CD1c-positive myeloid dendritic cell (primary cell): ENCODE results near the gene PLK1.
"Not testable (repeated sequence)": the region's sequence is repeated elsewhere in the genome, so short reads cannot be mapped to it uniquely, and the experiment has no call there.

Source experiments
- DNase-seq: peaks from one replicate; pipeline ENCODE4 v3.0.0-alpha.2; 2016; ENCODE audit errors: extremely low spot score

PLK1 gene

DNA sequence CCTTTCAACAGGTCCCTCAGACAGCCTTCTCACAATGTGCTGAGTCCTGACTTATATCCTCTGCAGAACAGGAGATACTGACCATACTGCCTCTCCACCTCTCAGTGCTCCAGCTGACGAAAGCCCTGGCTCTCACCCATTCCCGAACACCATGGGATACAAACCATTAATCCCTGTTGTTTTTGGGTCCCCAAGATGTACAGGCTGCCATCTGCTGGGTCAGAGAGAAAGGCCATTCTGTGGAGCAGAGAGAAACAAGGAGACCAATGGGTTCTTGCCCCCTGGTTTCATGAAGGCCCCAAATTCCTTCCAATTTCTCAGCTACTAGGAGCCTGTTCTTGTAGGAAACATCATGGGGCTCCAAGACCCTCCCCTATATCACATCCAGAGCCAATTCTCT is 31.3 kb downstream of the PLK1 start:
- DNase-seq: no peak

DNA sequence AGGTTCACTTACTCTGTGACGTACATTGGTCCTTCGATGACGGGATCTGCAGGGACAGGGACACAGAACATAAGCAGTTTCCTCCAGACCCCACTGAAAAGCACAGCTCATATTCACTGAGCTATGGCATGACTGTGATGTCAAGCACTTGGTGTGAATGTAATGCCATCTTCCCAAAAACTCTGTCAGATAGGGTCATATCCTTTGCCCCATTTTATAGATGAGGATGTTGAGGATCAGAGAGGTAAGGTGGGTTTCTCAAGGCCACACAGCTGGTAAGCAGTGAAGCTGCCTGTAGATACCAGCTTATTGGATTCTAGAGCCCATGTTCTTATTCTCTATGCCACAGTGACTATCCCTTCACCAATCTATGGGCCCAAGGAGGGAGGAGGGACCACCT is 31.8 kb downstream of the PLK1 start:
- no peak for DNase-seq

DNA sequence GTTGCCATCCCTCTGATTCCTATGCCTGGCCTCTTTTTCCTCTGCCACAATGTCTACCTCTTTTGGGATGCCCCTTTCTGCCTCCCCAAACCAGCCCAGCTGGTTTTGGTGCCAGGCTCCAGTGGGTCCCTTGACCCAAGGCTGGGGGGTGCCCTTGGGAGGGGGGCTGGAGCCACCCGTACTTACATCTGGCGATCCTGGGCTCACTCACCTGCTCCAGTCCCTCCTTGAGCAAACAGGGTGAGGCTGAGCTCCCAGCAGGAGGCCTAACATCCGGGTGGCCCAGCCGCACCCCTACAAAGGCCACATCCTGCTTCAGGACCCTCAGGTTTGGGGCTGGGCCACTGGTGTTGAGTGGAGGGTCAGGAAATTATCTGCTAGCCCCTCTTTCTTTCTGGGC is 33.1 kb downstream of the PLK1 start:
- no peak for DNase-seq

DNA sequence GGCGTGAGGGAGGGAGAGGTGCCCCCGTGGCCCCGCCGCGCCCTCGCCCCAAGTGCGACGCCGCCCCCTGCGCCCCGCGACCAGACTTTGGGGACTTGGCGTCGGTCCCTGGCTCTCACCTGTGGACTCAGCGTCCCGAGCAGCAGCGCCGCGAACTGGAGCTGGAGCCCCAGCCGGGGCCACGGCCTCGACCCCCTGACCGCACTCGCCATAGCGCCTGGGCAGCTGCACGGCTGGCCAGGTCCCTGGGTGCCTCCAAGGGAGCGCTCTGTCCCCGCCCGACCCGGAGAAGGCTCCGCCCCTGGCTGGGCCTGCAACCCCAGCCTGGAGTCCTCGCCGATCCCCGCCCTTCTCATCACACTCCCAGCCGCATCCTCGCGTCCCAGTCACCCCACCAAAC is 34.3 kb downstream of the PLK1 start, which contains the start of gene ERN2:
Gene ERN2 (minus strand): TSS at position 247 of the 400 bp plus-strand sequence. CDS start 35 bp downstream, at position 212.
- no peak for DNase-seq

DNA sequence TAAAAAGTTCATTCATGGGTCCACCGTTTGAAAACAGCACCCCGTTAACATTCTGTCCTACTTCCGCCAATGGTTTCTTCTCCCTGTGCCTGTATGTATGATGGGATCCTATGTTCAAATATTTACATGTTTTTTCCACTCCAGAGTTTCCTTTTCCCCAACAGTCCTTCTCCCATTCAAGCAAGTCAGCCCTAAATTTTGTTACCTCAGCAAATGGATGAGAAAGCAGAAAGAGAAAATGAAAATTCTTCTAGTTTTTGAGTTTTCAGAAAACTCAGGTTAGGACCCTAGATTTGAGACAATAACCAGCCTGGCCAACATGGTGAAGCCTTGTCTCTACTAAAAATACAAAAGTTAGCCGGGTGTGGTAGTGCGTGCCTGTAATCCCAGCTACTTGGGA is 37.8 kb downstream of the PLK1 start:
- no peak for DNase-seq

DNA sequence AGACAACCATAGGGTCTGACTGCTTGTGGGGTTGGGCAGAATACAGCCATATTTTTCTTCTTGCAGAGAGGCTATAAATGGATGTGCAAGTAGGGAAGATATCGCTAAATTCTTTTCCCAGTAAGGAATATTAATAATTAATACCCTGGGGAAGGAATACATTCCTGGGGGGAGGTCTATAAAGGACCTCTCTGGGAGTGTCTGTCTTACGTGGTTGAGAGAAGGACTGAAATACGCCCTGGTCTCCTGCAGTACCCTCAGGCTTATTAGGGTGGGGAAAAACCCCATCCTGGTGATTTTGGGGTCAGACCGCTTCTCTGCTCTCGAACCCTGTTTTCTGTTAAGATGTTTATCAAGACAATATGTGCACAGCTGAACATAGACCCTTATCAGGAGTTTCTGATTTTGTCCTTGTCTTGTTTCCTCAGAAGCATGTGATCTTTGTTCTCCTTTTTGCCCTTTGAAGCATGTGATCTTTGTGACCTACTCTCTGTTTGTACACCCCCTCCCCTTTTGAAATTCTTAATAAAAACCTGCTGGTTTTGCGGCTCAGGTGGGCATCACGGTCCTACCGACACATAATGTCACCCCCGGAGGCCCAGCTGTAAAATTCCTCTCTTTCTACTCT is 44.0 kb downstream of the PLK1 start:
- not testable (repeated sequence) for DNase-seq

DNA sequence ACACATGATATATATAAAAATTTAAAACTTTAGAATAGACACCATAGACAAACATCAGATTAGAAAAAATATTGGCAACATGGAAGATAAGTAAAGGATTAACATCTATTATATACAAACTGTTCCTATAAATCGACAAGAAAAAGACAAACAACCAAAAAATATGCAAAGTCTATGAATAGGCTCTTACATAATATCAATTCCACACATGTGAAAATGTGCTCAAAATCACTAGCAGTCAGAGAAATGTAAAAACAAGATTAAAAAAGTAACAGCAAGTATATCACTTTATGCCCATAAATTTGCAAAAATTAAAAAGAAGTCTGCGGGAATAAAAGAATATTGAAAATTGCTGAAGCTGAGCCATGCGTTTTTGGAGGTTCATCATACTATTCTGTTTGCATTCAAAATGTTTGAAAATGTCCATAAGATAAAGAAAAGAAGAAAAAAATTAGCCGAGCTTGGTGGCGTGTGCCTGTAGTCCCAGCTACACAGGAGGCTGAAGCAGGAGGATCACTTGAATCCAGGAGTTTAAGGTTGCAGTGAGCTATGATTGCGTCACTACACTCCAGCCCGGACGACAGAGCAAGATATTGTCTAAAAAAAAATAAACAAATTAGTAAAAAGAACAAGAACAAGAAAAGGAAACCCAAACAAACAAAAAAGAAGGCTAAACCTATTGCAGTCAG is 45.6 kb downstream of the PLK1 start:
- DNase-seq: no peak

DNA sequence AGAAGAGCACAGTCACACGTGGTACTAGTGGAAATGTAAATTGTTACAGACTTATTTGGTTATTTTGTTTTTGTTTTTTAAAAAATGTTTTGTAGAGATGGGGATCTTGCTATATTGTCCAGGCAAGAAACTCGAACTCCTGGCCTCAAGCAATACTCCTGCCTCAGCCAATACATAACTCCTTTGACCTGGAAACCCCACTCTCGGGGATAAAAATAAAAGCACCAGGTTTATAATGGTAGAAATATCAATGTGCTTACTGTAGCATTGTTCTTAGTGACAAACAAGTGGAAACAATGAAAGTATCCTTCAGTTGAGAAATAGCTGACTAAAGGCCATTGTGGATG is 46.1 kb downstream of the PLK1 start:
- no peak for DNase-seq

DNA sequence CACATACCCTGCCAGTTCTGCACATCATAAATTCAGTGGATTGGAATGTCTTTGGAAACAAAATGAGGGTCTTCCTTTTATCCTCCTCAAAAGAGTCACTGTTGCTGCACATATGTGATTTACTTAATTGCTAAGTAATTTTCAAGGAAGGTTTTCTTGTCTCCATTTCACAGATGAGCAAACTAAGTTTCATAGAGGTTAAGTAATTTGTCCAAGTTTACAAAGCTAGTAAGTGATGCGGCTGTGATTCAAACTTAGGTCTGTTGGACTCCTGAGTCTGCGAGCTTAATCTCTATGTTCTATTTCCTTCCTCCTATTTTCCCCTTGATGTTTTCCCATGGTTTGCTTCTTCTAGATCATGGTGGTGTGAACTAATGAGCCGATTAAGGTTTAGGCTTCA is 48.0 kb downstream of the PLK1 start:
- DNase-seq: no peak

DNA sequence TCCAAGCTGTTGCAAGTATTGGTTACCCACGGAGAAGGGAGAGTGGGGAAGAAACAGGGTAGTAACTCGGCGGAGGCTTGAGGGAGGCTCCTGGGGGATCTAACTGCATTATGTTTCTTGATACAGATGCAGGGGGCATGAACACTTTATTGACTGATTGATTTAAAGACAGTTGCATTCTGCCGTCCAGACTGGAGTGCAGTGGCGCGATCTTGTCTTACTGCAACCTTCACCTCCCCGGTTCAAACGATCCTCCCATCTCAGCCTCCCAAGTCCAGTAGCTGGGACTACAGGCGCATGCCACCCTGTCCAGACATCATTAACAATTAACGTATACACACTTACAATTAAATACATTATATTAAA is 49.4 kb downstream of the PLK1 start:
- DNase-seq: no peak

DNA sequence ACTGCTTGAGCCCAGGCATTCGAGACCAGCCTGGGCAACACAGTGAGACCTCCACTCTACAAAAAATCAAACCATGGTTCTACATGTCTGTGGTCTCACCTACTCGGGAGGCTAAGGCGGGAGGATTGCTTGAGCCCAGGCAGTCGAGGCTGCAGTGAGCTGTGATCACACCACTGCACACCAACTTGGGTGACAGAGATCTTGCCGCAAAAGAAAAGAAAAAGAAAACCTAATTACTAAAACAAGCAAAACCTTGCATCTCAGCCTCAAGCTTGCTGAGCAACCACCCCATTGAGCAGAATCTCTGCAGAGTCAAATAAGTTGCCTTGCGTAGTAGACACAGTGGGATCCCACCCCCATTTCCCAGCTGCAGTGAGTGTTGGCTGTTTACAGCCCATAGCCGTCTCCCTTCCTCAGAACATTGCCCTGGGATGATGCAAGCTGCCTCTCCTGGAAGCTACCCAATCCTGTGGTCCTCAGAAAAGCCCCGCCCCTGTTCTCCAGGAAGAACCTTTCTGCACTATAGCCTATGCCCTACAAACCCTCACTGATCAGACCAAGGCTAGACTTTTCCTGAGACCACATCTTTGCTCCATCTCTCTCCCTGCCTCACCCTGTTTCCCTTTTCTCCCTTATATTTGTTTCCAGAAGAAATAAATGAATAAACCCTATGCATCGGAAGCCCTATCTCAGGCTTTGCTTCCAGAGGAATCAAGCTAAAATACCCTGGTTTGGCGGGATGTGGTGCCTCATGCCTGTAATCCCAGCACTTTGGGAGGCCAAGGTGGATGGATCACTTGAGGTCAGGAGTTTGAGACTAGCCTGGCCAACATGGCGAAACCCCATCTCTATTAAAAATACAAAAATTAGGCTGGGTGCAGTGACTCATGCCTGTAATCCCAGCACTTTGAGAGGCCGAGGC is 51.1 kb downstream of the PLK1 start:
- DNase-seq: peak; percentile 3

DNA sequence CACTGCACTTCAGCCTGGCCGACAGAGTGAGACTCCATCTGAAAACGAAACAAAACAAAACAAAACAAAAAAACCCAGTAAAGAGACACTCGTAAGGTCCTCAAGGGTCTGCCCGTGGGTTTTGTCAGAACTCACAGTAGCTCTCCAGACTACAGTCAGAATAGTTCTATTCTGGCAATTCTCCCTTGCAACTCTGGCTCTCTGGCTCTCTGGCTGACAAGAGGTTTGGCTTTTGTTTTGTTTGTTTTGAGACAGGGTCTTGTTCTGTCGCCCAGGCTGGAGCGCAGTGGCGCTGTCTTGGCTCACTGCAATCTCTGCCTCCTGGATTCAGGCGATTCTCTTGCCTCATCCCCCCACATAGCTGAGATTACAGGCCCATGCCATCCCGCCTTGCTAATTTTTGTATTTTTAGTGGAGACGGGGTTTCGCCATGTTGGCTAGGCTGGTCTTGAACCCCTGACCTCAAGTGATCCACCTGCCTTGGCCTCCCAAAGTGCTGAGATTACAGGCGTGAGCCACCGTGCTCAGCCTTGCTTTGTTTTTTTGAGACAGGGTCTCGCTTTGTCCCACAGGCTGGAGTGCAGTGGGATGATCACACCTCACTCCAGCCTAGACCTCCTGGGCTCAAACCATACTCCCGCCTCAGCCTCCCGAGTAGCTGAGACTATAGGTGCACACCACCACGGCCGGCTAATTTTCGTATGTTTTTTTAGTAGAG is 55.6 kb downstream of the PLK1 start:
- no peak for DNase-seq

DNA sequence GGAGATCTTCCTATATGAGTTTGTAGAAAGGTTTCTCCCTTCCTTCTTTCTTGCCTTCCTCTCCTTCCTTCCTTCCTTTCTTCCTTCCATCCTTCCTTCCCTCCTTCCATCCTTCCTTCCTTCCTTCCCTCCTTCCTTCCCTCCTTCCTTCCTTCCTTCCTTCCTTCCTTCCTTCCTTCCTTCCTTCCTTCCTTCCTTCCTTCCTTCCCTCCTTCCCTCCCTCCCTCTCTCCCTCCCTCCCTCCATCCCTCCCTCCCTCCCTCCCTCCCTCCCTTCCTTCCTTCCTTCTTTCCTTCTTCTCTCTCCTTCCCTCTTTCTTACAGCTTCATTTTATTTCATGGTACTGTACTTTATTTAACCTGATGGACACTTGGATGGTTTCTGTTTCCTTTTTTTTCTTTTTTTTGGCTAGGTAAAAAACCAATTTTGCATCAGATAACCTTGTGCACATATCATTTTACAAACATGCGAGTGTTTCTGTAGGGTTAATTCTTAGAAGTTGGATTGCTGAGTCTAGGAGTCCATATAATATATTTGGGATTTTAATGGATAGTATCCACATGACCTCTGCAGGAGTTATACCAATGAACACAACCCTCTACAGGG is 58.8 kb downstream of the PLK1 start:
- DNase-seq: not testable (repeated sequence)

DNA sequence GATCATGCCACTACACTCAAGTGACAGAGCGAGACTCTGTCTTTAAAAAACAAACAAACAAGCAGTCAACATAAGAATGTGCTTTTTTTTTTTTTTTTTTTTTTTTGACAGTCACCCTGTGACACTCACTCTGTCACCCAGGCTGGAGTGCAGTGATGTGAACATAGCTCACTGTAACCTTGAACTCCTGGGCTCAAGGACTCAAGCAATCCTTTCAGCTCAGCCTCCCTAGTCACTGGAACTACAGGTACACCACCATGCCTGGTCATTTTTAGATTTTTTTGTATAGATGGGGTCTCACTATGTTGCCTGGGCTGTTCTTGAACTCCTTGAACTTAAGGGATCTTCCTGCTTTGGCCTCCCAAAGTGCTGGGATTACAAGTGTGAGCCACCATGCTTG is 60.8 kb downstream of the PLK1 start:
- no peak for DNase-seq
